Measurements from ENCODE around the gene DROSHA. TPM values are rescaled to one million over a fixed set of nuclear protein-coding genes. Genes with fewer than 3 reads are reported as not detected.
A peak's percentile ranks its signal among the peaks of the same experiment; 100 is the strongest.

DROSHA gene, protein sequence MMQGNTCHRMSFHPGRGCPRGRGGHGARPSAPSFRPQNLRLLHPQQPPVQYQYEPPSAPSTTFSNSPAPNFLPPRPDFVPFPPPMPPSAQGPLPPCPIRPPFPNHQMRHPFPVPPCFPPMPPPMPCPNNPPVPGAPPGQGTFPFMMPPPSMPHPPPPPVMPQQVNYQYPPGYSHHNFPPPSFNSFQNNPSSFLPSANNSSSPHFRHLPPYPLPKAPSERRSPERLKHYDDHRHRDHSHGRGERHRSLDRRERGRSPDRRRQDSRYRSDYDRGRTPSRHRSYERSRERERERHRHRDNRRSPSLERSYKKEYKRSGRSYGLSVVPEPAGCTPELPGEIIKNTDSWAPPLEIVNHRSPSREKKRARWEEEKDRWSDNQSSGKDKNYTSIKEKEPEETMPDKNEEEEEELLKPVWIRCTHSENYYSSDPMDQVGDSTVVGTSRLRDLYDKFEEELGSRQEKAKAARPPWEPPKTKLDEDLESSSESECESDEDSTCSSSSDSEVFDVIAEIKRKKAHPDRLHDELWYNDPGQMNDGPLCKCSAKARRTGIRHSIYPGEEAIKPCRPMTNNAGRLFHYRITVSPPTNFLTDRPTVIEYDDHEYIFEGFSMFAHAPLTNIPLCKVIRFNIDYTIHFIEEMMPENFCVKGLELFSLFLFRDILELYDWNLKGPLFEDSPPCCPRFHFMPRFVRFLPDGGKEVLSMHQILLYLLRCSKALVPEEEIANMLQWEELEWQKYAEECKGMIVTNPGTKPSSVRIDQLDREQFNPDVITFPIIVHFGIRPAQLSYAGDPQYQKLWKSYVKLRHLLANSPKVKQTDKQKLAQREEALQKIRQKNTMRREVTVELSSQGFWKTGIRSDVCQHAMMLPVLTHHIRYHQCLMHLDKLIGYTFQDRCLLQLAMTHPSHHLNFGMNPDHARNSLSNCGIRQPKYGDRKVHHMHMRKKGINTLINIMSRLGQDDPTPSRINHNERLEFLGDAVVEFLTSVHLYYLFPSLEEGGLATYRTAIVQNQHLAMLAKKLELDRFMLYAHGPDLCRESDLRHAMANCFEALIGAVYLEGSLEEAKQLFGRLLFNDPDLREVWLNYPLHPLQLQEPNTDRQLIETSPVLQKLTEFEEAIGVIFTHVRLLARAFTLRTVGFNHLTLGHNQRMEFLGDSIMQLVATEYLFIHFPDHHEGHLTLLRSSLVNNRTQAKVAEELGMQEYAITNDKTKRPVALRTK (N-terminal part only)
- total RNA-seq, result 53.8 and 59.8 TPM in 2 replicates

DNA sequence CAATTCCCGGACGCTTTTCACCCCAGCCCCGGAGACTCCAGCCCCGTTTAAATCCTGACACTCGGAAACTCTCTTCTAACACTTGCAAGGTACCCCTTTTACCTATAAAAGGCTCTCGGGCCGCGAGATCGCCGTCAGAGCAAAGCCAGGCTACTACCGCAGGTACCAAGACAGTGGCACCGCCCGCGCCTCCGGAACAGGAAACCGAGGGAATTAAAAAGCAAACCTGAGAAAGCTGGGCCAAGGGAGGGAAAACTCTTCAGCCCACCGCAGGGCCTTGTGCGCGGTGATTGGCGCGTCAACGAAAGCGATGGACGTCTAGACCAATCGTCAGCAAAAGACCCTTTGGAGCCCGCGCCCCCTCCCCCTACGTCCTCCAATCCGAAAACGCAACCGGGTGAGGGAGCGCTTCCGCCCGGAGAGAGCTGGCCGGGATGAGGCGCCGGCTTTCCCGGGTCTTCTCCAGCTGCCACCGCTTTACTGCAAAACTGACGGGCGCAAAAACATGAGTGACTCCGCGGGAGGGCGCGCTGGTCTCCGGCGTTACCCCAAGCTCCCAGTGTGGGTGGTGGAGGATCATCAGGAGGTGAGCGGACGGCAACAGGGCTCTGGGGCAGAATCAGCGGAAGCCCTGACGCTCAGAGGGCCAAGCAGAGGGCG lies at the start of gene DROSHA, which contains the start of gene C5orf22:
Gene DROSHA, minus strand, starts transcription at position 206 of the 660 bp plus-strand sequence. CDS start 3,034 bp downstream, outside the sequence.
Gene C5orf22, plus strand, starts transcription at position 414 of the 660 bp plus-strand sequence. Its CDS starts 92 bp downstream, at position 506.
- TF ChIP-seq, protein P1, sequence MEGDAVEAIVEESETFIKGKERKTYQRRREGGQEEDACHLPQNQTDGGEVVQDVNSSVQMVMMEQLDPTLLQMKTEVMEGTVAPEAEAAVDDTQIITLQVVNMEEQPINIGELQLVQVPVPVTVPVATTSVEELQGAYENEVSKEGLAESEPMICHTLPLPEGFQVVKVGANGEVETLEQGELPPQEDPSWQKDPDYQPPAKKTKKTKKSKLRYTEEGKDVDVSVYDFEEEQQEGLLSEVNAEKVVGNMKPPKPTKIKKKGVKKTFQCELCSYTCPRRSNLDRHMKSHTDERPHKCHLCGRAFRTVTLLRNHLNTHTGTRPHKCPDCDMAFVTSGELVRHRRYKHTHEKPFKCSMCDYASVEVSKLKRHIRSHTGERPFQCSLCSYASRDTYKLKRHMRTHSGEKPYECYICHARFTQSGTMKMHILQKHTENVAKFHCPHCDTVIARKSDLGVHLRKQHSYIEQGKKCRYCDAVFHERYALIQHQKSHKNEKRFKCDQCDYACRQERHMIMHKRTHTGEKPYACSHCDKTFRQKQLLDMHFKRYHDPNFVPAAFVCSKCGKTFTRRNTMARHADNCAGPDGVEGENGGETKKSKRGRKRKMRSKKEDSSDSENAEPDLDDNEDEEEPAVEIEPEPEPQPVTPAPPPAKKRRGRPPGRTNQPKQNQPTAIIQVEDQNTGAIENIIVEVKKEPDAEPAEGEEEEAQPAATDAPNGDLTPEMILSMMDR (IDR thresholded peaks at IDR 0.05), result no peak
- Mint-ChIP-seq H3K4me1 (peaks cover 43% of the 10 kb centered on the region), H3K27ac (peak within 1 kb of the TSS; percentile 92), H3K9me3 (no peaks in the 10 kb centered on the region), H3K4me3 (peak within 1 kb of the TSS; percentile 99), H3K27me3 (no peaks in the 10 kb centered on the region), H3K36me3 (ENCODE audit: low read depth) (peaks cover 65% of the 10 kb centered on the region)
- ChIA-PET CTCF (interaction anchor here (1.1 kb wide), 1 partner anchor 561 kb away, joined by 3 read pairs; no protein-coding TSS in a partner anchor), POLR2A (interaction anchor here (0.6 to 1.9 kb wide), 7 partner anchors 11 to 1909 kb away, joined by 3 to 4 read pairs (median 3); partner anchors contain the start of genes GOLPH3 and TARS1)
- peak; percentile 98 for ATAC-seq (ENCODE audit: low read depth)
- intact Hi-C loops (cut with micrococcal nuclease), result loop anchor here (1.0 to 5.0 kb wide), 6 partner anchors 105 to 1910 kb away; partner anchors contain the start of genes GOLPH3, PDZD2, SUB1 and TARS1
- DNase-seq, result peak; percentile 81

DNA sequence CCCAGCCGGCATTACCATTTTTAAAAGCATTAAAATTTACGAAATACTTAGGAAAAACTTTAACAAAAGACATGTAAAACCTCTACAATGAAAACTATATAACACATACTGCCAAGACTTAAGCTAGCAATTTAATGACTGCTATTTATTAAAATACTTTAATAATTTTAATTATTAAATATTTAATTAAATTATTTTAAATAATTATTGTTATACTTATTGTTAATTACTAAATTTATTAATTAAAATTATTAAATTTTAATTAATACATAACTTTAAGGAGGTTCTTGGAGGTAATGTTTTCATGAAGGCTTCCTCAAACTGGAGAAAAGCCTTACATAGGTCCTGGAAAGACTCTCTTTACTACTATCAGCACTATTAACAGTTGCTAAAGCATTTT lies 47.7 kb upstream of the DROSHA start:
- H3K4me3 Mint-ChIP-seq, result no peak overlapping the region
- H3K27me3 Mint-ChIP-seq, result peaks cover 16% of the 10 kb centered on the region
- CTCF ChIA-PET, result interaction anchor here (1.7 kb wide), 1 partner anchor 513 kb away, joined by 7 read pairs; no protein-coding TSS in a partner anchor
- H3K36me3 Mint-ChIP-seq (ENCODE audit: low read depth), result no peaks in the 10 kb centered on the region
- intact Hi-C loops (cut with micrococcal nuclease), result no loop called here
- no peaks in the 10 kb centered on the region for H3K4me1 Mint-ChIP-seq
- ATAC-seq (ENCODE audit: low read depth) (no peak), DNase-seq (no peak)
- POLR2A ChIA-PET, result no interaction called here
- TF ChIP-seq, protein P1 (IDR thresholded peaks at IDR 0.05), result no peak
- H3K27ac Mint-ChIP-seq, result no peak overlapping the region
- no peaks in the 10 kb centered on the region for H3K9me3 Mint-ChIP-seq

- H3K36me3 Mint-ChIP-seq (ENCODE audit: low read depth), result no peaks in the 10 kb centered on the region
- ATAC-seq (ENCODE audit: low read depth), result no peak
- no peak overlapping the region for H3K4me3 Mint-ChIP-seq
- ChIA-PET CTCF (no interaction called here), POLR2A (no interaction called here)
- H3K27ac Mint-ChIP-seq, result no peak overlapping the region
- H3K4me1 Mint-ChIP-seq, result peaks cover 6% of the 10 kb centered on the region
- DNase-seq, result no peak
- TF ChIP-seq, protein P1 (IDR thresholded peaks at IDR 0.05), result no peak
- intact Hi-C loops (cut with micrococcal nuclease), result no loop called here
- H3K9me3 Mint-ChIP-seq, result no peaks in the 10 kb centered on the region
- peaks cover 22% of the 10 kb centered on the region for H3K27me3 Mint-ChIP-seq
Observed at GRCh38 chr5:31577438-31577837, 45.5 kb upstream of the DROSHA start.

GRCh38 chr5:31574772-31575171 lies 42.9 kb upstream of the DROSHA start:
- CTCF ChIA-PET, result interaction anchor here (0.9 kb wide), 1 partner anchor 518 kb away, joined by 5 read pairs; no protein-coding TSS in a partner anchor
- TF ChIP-seq, protein P1 (IDR thresholded peaks at IDR 0.05), result no peak

More at GRCh38 chr5:31574772-31575171, 42.9 kb upstream of the DROSHA start:
- no peak overlapping the region for H3K4me3 Mint-ChIP-seq
- no peaks in the 10 kb centered on the region for H3K9me3 Mint-ChIP-seq
- POLR2A ChIA-PET, result no interaction called here
- H3K27ac Mint-ChIP-seq, result no peak overlapping the region
- DNase-seq (no peak), ATAC-seq (ENCODE audit: low read depth) (no peak)
- peaks cover 6% of the 10 kb centered on the region for H3K4me1 Mint-ChIP-seq
- intact Hi-C loops (cut with micrococcal nuclease), result no loop called here
- peaks cover 27% of the 10 kb centered on the region for H3K27me3 Mint-ChIP-seq
- no peaks in the 10 kb centered on the region for H3K36me3 Mint-ChIP-seq (ENCODE audit: low read depth)
